Endothelial cell of umbilical vein (primary cell): ENCODE data around the gene NEMP2. TPM values are rescaled to one million over a fixed set of nuclear protein-coding genes. Genes with fewer than 3 reads are reported as not detected.

Source experiments
- BruUV-seq: library from RNA; stranded (reverse); fragments of 400-500 nt; replicated peaks from 2 replicates; lab custom pipeline; 2021; lab: Mats Ljungman, UMichigan
- CTCF ChIA-PET: fragments of 300-600, 350-600 bp; sonication (Branson Sonifier 250); formaldehyde crosslinking; loops from one replicate; lab custom pipeline; 2021; ENCODE audit warnings: antibody characterized with exemption, inconsistent platforms; lab: Charles Lee
- POLR2A ChIA-PET: fragments of 300-600, 350-600 bp; sonication (Branson Sonifier 250); formaldehyde crosslinking; loops from one replicate; lab custom pipeline; 2021; ENCODE audit warnings: antibody characterized with exemption, inconsistent platforms; lab: Charles Lee
- DNase-seq: peaks from one replicate; pipeline ENCODE4 v3.0.0-alpha.2; 2011; ENCODE audit warnings: low read depth, low spot score
- FAIRE-seq: peaks from 2 replicates; lab custom pipeline; 2011; peaks lifted over from hg19 to GRCh38; lab: Jason Lieb, UNC
- H2AFZ ChIP-seq: 2 replicates; pipeline ENCODE4 v1.6.0; 2012; ENCODE audit warnings: low read depth, low read length, control low read depth, inconsistent platforms
- H3K27ac ChIP-seq: 2 replicates; pipeline ENCODE4 v1.5.1; 2011; ENCODE audit warnings: low read depth, mild to moderate bottlenecking, control low read depth, low read length, moderate library complexity; ENCODE audit not compliant: insufficient read depth
- H3K27me3 ChIP-seq, 2 experiments: 2 replicates each; pipeline versions ENCODE4 v1.6.0 to v1.6.1; 2011; ENCODE audit warnings: low read length in 2 of 2, mixed read lengths in 1 of 2; ENCODE audit not compliant: control insufficient read depth in 2 of 2, insufficient read depth in 2 of 2
- H3K36me3 ChIP-seq, 2 experiments: 2 replicates in 1 of 2; 3 replicates in 1 of 2; pipeline ENCODE4 v1.5.1; 2011; ENCODE audit warnings: low read length in 2 of 2, mild to moderate bottlenecking in 1 of 2, moderate library complexity in 1 of 2; ENCODE audit not compliant: control insufficient read depth in 2 of 2, insufficient read depth in 2 of 2; ENCODE audit errors: extremely low read depth in 1 of 2
- H3K4me1 ChIP-seq: 3 replicates; pipeline ENCODE4 v1.5.1; 2011; ENCODE audit warnings: mild to moderate bottlenecking, low read length; ENCODE audit not compliant: control insufficient read depth, insufficient read depth; ENCODE audit errors: extremely low read depth
- H3K4me2 ChIP-seq: 2 replicates; pipeline ENCODE4 v1.6.1; 2011; ENCODE audit warnings: low read length, control low read depth, mixed read lengths; ENCODE audit not compliant: insufficient read depth
- H3K4me3 ChIP-seq, 3 experiments: fragments of 200-600 bp in 1 of 3; sonication (generic), shearing (Covaris generic) in 1 of 3; replicated peaks in 1 of 3; 2 replicates each; pipeline ENCODE4 v1.5.1; 2011 to 2016; ENCODE audit warnings: control low read depth in 3 of 3, low read length in 3 of 3, mild to moderate bottlenecking in 2 of 3, inconsistent platforms in 1 of 3, low read depth in 1 of 3, moderate library complexity in 1 of 3; ENCODE audit not compliant: insufficient read depth in 1 of 3
- H3K79me2 ChIP-seq: 2 replicates; pipeline ENCODE4 v1.6.0; 2012; ENCODE audit warnings: low read length, inconsistent platforms; ENCODE audit not compliant: control insufficient read depth, insufficient read depth
- H3K9ac ChIP-seq: replicated peaks from 2 replicates; pipeline ENCODE3; 2011; ENCODE audit warnings: low read length, control low read depth; ENCODE audit not compliant: insufficient read depth; ENCODE audit errors: extremely low read depth
- H3K9me1 ChIP-seq: replicated peaks from 3 replicates; pipeline ENCODE4 v1.6.0; 2011; ENCODE audit warnings: mild to moderate bottlenecking, low read length; ENCODE audit not compliant: control insufficient read depth, insufficient read depth; ENCODE audit errors: extremely low read depth
- H3K9me3 ChIP-seq: replicated peaks from 2 replicates; pipeline ENCODE4 v1.5.1; 2012; ENCODE audit warnings: low read length, inconsistent platforms; ENCODE audit not compliant: control insufficient read depth, insufficient read depth
- H4K20me1 ChIP-seq: replicated peaks from 2 replicates; pipeline ENCODE3; 2011; ENCODE audit warnings: mild to moderate bottlenecking, low read length; ENCODE audit not compliant: control insufficient read depth, insufficient read depth; ENCODE audit errors: extremely low read depth
- EZH2 ChIP-seq: IDR thresholded peaks from 2 replicates; pipeline ENCODE4 v1.6.1; 2012; ENCODE audit warnings: borderline replicate concordance, low read depth, mild to moderate bottlenecking, moderate library complexity, low read length, inconsistent platforms; ENCODE audit not compliant: severe bottlenecking
- FOS ChIP-seq: IDR thresholded peaks from 2 replicates; pipeline ENCODE4 v1.6.1; 2011; ENCODE audit warnings: mild to moderate bottlenecking, low read length, moderate library complexity, borderline replicate concordance; ENCODE audit not compliant: insufficient read depth
- GATA2 ChIP-seq: IDR thresholded peaks from 2 replicates; pipeline ENCODE4 v1.7.0; 2011; ENCODE audit warnings: low read depth, mild to moderate bottlenecking, moderate library complexity, mixed read lengths, low read length; ENCODE audit not compliant: insufficient read length, insufficient read depth
- JUN ChIP-seq: IDR thresholded peaks from 2 replicates; pipeline ENCODE4 v1.6.1; 2011; ENCODE audit warnings: borderline replicate concordance, low read depth; ENCODE audit not compliant: insufficient read length, insufficient read depth
- MAX ChIP-seq: IDR thresholded peaks from 2 replicates; pipeline ENCODE4 v1.6.1; 2011; ENCODE audit not compliant: insufficient read depth, insufficient read length
- MYC ChIP-seq: IDR thresholded peaks from one replicate; pipeline ENCODE4 v1.6.1; 2011; ENCODE audit warnings: mild to moderate bottlenecking, low read depth, low read length
- POLR2A ChIP-seq: IDR thresholded peaks from 2 replicates; pipeline ENCODE4 v1.6.1; 2012; ENCODE audit warnings: low read depth, mild to moderate bottlenecking, control low read depth, low read length
- POLR2AphosphoS5 ChIP-seq: IDR thresholded peaks from 2 replicates; pipeline ENCODE4 v1.6.1; 2012; ENCODE audit warnings: low read depth, mild to moderate bottlenecking, control low read depth, low read length, moderate library complexity; ENCODE audit not compliant: insufficient read depth
- dilution Hi-C: fragments of 300-500 bp; cut with MboI; formaldehyde crosslinking; loops from one replicate; pipeline ENCODE4 v1.15.0; 2019; ENCODE audit warnings: low sequenced_read_pairs; ENCODE audit not compliant: extremely low pct_ligation_motif_present
- intact Hi-C: fragments of 100-400 bp; cut with micrococcal nuclease; formaldehyde crosslinking; loops from one replicate; pipeline ENCODE4 v1.10.0; 2022
- polyA plus RNA-seq, 4 experiments: library from polyadenylated mRNA; depleted of rRNA in 3 of 4; stranded (reverse) in 3 of 4; unstranded in 1 of 4; fragments of >200 nt; gene quantifications; 2 replicates each; pipeline versions ENCODE4 v1.2.1 to v1.2.3, GENCODE V29; 2011 to 2012; ENCODE audit warnings: missing spikeins in 1 of 4
- total RNA-seq: library from RNA; stranded (reverse); gene quantifications from 2 replicates; pipeline ENCODE4 v1.2.3, GENCODE V29; 2021
- TF ChIP-seq, protein P1 (sequence below), 2 donors: IDR thresholded peaks; 1 replicate in 1 of 2; 2 replicates in 1 of 2; pipeline ENCODE4 v1.5.1; 2011; ENCODE audit warnings: low read length in 2 of 2, mild to moderate bottlenecking in 2 of 2, moderate library complexity in 2 of 2, control low read depth in 1 of 2, inconsistent platforms in 1 of 2, low read depth in 1 of 2; ENCODE audit not compliant: insufficient read depth in 1 of 2; ENCODE audit errors: extremely low read depth in 1 of 2

Gene NEMP2
- total and polyA plus RNA-seq, 2 donors (not counting 3 experiments of a cell fraction or from before 2014, with no cell fraction given): 3.1 to 8.4 TPM

DNA sequence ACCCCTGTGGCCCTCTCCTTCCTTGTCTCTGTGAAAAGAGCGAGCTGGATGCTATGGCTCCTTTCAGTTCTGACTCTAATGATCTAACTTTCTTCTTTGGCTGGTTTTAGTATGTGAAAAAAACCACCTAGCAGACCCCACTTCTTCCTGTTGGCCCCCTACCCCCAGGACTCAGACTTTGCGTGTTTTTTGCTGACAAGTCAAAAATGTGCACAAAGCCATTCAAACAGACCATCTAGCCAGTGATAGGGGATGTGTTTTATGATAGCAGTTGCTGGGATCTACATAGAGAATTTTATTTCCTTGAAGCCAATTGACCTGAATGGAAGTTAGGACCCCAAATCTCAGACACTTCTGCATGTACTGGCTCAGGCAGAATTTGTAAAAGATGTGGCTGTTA, 77.3 kb downstream of the NEMP2 start:
- POLR2A ChIA-PET: no interaction called here
- H3K27ac ChIP-seq: no peak overlapping the region
- no peak overlapping the region for H2AFZ ChIP-seq
- no peaks in the 10 kb centered on the region for H3K4me1 ChIP-seq
- CTCF ChIA-PET: no interaction called here
- H3K9me3 ChIP-seq: no peaks in the 10 kb centered on the region
- no peak for TF ChIP-seq POLR2AphosphoS5
- H3K36me3 ChIP-seq: no peaks in the 10 kb centered on the region
- no peak overlapping the region for H3K4me3 ChIP-seq
- dilution Hi-C loops: no loop called here
- no peaks in the 10 kb centered on the region for H4K20me1 ChIP-seq
- BruUV-seq: no TSS peak
- no peaks in the 10 kb centered on the region for H3K79me2 ChIP-seq
- H3K27me3 ChIP-seq: no peaks in the 10 kb centered on the region
- no peak overlapping the region for H3K9ac ChIP-seq
- peaks cover 2% of the 10 kb centered on the region for H3K9me1 ChIP-seq
- H3K4me2 ChIP-seq: no peak overlapping the region
- FAIRE-seq (peak; percentile 31), DNase-seq (no peak)
- intact Hi-C loops: no loop called here

- peak; percentile 23 for DNase-seq
- BruUV-seq: no TSS peak
Observed at GRCh38 chr2:190456833-190457232, 77.7 kb downstream of the NEMP2 start.

More at GRCh38 chr2:190456833-190457232, 77.7 kb downstream of the NEMP2 start:
- H2AFZ ChIP-seq: no peak overlapping the region
- H3K4me2 ChIP-seq: no peak overlapping the region
- no peaks in the 10 kb centered on the region for H3K36me3 ChIP-seq
- FAIRE-seq: no peak
- no peak overlapping the region for H3K4me3 ChIP-seq
- H3K9ac ChIP-seq: no peak overlapping the region
- dilution Hi-C loops: no loop called here
- H3K27me3 ChIP-seq: no peaks in the 10 kb centered on the region
- intact Hi-C loops: no loop called here
- TF ChIP-seq POLR2A (no peak), MYC (no peak), EZH2 (no peak), GATA2 (no peak), JUN (no peak), FOS (no peak), MAX (no peak), POLR2AphosphoS5 (no peak)
- TF ChIP-seq, protein P1, sequence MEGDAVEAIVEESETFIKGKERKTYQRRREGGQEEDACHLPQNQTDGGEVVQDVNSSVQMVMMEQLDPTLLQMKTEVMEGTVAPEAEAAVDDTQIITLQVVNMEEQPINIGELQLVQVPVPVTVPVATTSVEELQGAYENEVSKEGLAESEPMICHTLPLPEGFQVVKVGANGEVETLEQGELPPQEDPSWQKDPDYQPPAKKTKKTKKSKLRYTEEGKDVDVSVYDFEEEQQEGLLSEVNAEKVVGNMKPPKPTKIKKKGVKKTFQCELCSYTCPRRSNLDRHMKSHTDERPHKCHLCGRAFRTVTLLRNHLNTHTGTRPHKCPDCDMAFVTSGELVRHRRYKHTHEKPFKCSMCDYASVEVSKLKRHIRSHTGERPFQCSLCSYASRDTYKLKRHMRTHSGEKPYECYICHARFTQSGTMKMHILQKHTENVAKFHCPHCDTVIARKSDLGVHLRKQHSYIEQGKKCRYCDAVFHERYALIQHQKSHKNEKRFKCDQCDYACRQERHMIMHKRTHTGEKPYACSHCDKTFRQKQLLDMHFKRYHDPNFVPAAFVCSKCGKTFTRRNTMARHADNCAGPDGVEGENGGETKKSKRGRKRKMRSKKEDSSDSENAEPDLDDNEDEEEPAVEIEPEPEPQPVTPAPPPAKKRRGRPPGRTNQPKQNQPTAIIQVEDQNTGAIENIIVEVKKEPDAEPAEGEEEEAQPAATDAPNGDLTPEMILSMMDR (IDR thresholded peaks at IDR 0.05; ENCODE audit: extremely low read depth in 1 of 2, insufficient read depth in 1 of 2, low read depth in 1 of 2, low read length in 2 of 2): no peak
- H3K4me1 ChIP-seq: no peaks in the 10 kb centered on the region
- ChIA-PET POLR2A (no interaction called here), CTCF (no interaction called here)
- H3K27ac ChIP-seq: no peak overlapping the region
- peaks cover 2% of the 10 kb centered on the region for H3K9me1 ChIP-seq
- no peaks in the 10 kb centered on the region for H3K9me3 ChIP-seq
- H4K20me1 ChIP-seq: no peaks in the 10 kb centered on the region
- no peaks in the 10 kb centered on the region for H3K79me2 ChIP-seq
